Heart left ventricle (tissue), 16 donors: Measurements from ENCODE around the gene GET3. TPM values are rescaled to one million over a fixed set of nuclear protein-coding genes. Genes with fewer than 3 reads are reported as not detected.
A peak's percentile ranks its signal among the peaks of the same experiment; 100 is the strongest.
"Not testable (repeated sequence)": the region's sequence is repeated elsewhere in the genome, so short reads cannot be mapped to it uniquely, and the experiment has no call there.

Experiments used
- ATAC-seq, 4 donors: fragments of 200-7000 bp; cut with Tn5 transposase; one replicate each; pipeline ENCODE4 v1.9.1; 2020 to 2022; ENCODE audit warnings: moderate library complexity in 4 of 4, mild to moderate bottlenecking in 3 of 4, moderate number of reproducible peaks in 1 of 4
- DNase-seq, 5 donors: peaks; one replicate each; pipeline ENCODE4 v3.0.0-alpha.2; 2020
- H3K27ac ChIP-seq, 12 donors: fragments of 200-600 bp; sonication (generic) in 4 of 12; one replicate each; pipeline versions ENCODE4 v1.5.0 to v1.8.0; 2016 to 2022; ENCODE audit warnings: mild to moderate bottlenecking in 2 of 12
- H3K27me3 ChIP-seq, 9 donors: fragments of 200-600 bp; sonication (generic) in 2 of 9; one replicate each; pipeline versions ENCODE4 v1.5.1 to v1.8.0; 2016 to 2022; ENCODE audit warnings: mild to moderate bottlenecking in 3 of 9
- H3K36me3 ChIP-seq, 9 donors: fragments of 200-600 bp; sonication (generic) in 2 of 9; one replicate each; pipeline versions ENCODE4 v1.5.0 to v1.8.0; 2018 to 2022; ENCODE audit warnings: mild to moderate bottlenecking in 2 of 9
- H3K4me1 ChIP-seq, 12 donors: fragments of 200-600 bp; sonication (generic) in 4 of 12; one replicate each; pipeline versions ENCODE4 v1.5.0 to v1.8.0; 2016 to 2022; ENCODE audit warnings: mild to moderate bottlenecking in 3 of 12
- H3K4me3 ChIP-seq, 12 donors: fragments of 200-600 bp; sonication (generic) in 4 of 12; one replicate each; pipeline versions ENCODE4 v1.5.0 to v1.8.0; 2017 to 2022; ENCODE audit warnings: mild to moderate bottlenecking in 9 of 12, moderate library complexity in 4 of 12
- H3K9me3 ChIP-seq, 12 donors: fragments of 200-600 bp; sonication (generic) in 4 of 12; one replicate each; pipeline versions ENCODE4 v1.5.0 to v1.8.0; 2016 to 2022; ENCODE audit warnings: mild to moderate bottlenecking in 1 of 12
- POLR2A ChIP-seq, 2 donors: fragments of 450-650 bp; IDR thresholded peaks; one replicate each; pipeline ENCODE4 v1.6.1; 2017; ENCODE audit warnings: antibody characterized with exemption in 2 of 2, mild to moderate bottlenecking in 2 of 2, moderate library complexity in 2 of 2
- WGBS, 4 donors: extraction: QIAGEN DNeasy Blood & Tissue Kit in 2 of 4; methylation state at CpG; one replicate each; pipeline versions ENCODE4 v1.1.5 to v1.1.7; 2013 to 2018; 5-methylcytosine and 5-hydroxymethylcytosine counted together
- intact Hi-C, 10 donors: fragments of 100-400 bp; cut with DNase I; formaldehyde crosslinking; loops; one replicate each; pipeline versions ENCODE4 v1.11.1 to v1.14.2; 2022
- polyA plus RNA-seq, 2 donors: library from polyadenylated mRNA; stranded (reverse); fragments of 200-250 nt; gene quantifications; one replicate each; pipeline ENCODE4 v1.2.3, GENCODE V29; 2013
- total RNA-seq, 9 donors: library from RNA; depleted of rRNA in 2 of 9; stranded (reverse); fragments of >200 nt in 2 of 9; fragmentation: NEBNext Ultra II Directional in 3 of 9; extraction: Animal tissue kit (Norgen Biotek cat#: 25700) in 3 of 9; gene quantifications; one replicate each; pipeline versions ENCODE4 v1.1.0 to v1.2.4, GENCODE V29; 2016 to 2023
- TF ChIP-seq, protein P1 (sequence below), 12 donors: fragments of 200-600 bp; sonication (generic) in 4 of 12; IDR thresholded peaks; one replicate each; pipeline versions ENCODE4 v1.5.0 to v1.8.0; 2018 to 2022; ENCODE audit warnings: antibody characterized with exemption in 12 of 12, mild to moderate bottlenecking in 5 of 12
- donor health status: ischemic (EF 13 %, LVEDD 7.1; RV severe dilation, severe dysfunction).
- donor health status: healthy with polysubstance abuse.
- donor health status: DM: no; HTN: yes; CAD: no.
- donor health status: DM: no; HTN: no; CAD: no.
- donor health status: ischemic (EF 25% LVEDD 6.9; RV normal size, moderate dysfunction).
- donor health status: ischemic (EF 25% LVEDD 5.7; RV mildly dilated, moderate dysfunction).
- donor health status: healthy.
- donor health status: DM: yes; HTN: yes; CAD: no.
- donor health status: ischemic (EF 35%, LVEDD 5.7; RV mildly dilated, moderate dysfunction).
- donor health status: nonischemic (EF 11% LVEDD 7.7; RV severe dilation, severe dysfunction).
- donor health status: DM: yes; HTN: yes; CAD: no.
- donor health status: PGD.
- donor health status: ischemic (EF 29% LVEDD 5.4; RV normal size, mild dysfunction).
- donor health status: nonischemic (EF 23%, LVEDD 6.1; RV moderate dilation, normal function).

Gene GET3
- total and polyA plus RNA-seq, 11 donors: 54.3 to 133 (median 62.9) TPM

DNA sequence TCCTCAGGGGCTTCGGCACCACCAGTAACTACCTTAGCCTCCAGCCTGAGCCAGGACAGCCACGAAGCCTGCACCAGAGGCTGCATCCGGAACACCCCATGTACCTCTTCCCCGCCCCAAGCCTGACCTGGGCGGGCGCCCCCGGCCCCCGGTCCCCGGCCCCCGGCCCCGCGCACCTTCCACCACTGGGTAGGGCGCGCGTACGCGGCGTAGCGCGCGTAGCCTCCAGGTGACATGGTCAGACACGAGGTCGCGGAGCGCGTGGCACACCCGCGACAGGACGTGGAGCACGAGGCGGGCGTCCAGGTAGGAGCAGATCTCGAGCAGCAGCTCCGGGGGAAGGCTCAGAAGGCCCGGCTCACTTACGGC lies 41.3 kb upstream of the GET3 start:
- 3 to 11% (median 3%) methylated on average over 10 to 36 of the region's 36 CpGs for WGBS, 4 donors
- ATAC-seq: peak in 2 of 4 donors; percentile 7 to 30
- Histone ChIP-seq H3K27ac (peak overlapping the region in 7 of 12 donors; percentile 71 to 91 (median 87)), H3K4me1 (peaks cover 0 to 22% (median 13%) of the 10 kb centered on the region in 12 donors), H3K4me3 (peak overlapping the region; percentile 57 to 98 (median 88)), H3K9me3 (no peaks in the 10 kb centered on the region), H3K36me3 (peaks cover 0 to 31% (median 21%) of the 10 kb centered on the region in 9 donors), H3K27me3 (no peaks in the 10 kb centered on the region)
- DNase-seq: no peak
- TF ChIP-seq, protein P1, sequence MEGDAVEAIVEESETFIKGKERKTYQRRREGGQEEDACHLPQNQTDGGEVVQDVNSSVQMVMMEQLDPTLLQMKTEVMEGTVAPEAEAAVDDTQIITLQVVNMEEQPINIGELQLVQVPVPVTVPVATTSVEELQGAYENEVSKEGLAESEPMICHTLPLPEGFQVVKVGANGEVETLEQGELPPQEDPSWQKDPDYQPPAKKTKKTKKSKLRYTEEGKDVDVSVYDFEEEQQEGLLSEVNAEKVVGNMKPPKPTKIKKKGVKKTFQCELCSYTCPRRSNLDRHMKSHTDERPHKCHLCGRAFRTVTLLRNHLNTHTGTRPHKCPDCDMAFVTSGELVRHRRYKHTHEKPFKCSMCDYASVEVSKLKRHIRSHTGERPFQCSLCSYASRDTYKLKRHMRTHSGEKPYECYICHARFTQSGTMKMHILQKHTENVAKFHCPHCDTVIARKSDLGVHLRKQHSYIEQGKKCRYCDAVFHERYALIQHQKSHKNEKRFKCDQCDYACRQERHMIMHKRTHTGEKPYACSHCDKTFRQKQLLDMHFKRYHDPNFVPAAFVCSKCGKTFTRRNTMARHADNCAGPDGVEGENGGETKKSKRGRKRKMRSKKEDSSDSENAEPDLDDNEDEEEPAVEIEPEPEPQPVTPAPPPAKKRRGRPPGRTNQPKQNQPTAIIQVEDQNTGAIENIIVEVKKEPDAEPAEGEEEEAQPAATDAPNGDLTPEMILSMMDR (IDR thresholded peaks at IDR 0.05): no peak
- TF ChIP-seq POLR2A (IDR thresholded peaks at IDR 0.05): no peak
- intact Hi-C loops: no loop called here

DNA sequence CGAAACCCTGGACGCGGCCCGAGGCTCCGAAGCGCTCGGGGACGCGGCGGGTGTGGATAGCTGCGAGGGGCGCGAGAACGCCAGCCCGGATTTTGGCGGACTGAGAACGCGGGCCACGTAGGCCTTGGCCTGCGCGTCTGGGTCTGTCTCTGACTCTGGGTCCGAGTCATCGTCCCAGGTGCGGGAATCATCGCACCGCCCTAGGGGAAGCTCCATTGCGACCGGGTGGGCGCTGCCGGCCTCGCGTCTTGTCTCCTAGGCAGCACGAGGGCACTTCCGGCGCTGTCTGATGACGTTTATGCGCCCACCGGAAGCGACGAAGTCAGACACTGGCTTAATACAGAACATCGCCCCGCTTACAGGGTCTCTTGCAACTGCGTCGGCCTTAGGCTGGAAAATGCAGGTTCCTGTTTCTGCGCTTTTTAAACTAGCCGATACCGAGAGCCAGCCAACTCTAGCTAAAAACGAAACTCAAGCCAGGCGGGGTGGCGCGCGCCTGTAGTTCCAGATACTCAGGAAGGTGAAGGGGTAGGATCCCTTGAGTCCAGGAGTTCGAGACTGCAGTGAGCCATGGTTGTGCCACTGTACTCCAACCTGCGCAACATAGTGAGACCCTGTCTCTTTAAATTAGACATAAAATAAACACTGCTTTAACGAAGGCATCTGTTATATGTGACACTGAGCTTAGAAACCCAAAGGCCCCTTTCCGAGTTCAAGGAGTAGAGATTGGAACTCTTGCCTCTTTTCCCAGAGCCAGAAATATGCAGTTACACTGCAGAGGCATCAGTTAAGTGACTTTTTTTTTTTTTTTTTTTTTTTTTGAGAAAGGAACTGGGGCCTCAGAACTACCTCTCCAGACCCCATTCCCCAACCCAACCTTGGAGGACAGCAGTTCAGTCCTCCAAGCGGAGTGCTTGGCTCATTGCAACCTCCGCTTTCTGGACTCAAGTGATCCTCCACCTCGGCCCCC lies 40.6 kb upstream of the GET3 start, which contains the start of gene FBXW9:
Gene FBXW9, minus strand, starts transcription at position 266 of the 970 bp plus-strand sequence. Its CDS starts 50 bp downstream, at position 216.
- H3K4me1 ChIP-seq: peaks cover 0 to 22% (median 13%) of the 10 kb centered on the region in 12 donors
- peak within 1 kb of the TSS; percentile 57 to 98 (median 88) for H3K4me3 ChIP-seq
- TF ChIP-seq POLR2A (IDR thresholded peaks at IDR 0.05): peak in 1 of 2 donors; percentile 66
- TF ChIP-seq, protein P1 (IDR thresholded peaks at IDR 0.05): no peak
- DNase-seq (peak; percentile 95 to 97 (median 96)), ATAC-seq (peak; percentile 91 to 95 (median 93))
- intact Hi-C loops: no loop called here
- no peaks in the 10 kb centered on the region for H3K9me3 ChIP-seq
- peak within 1 kb of the TSS; percentile 41 to 91 (median 84) for H3K27ac ChIP-seq
- H3K27me3 ChIP-seq: no peaks in the 10 kb centered on the region
- H3K36me3 ChIP-seq: peaks cover 0 to 37% (median 27%) of the 10 kb centered on the region in 9 donors
- 7 to 12% (median 8%) methylated on average over 33 to 59 of the region's 59 CpGs for WGBS, 4 donors

DNA sequence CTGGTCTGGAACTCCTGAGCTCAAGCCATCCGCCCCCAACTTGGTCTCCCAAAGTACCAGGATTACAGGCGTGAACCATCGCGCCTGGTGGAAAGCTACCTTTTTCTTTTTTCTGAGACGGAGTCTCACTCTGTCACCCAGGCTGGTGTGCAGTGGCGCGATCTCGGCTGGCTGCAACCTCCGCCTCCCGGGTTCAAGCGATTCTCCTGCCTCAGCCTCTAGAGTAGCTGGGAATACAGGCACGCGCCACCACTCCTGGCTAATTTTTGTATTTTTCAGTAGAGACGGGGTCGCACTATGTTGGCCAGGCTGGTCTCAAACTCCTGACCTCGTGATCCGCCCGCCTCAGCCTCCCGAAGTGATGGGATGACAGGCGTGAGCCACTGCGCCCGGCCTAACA lies 39.9 kb upstream of the GET3 start:
- DNase-seq, ATAC-seq, H3K27me3 ChIP-seq, intact Hi-C loops, H3K9me3 ChIP-seq: not testable (repeated sequence)
- peak overlapping the region in 1 of 12 donors; percentile 89 for H3K27ac ChIP-seq
- H3K4me1 ChIP-seq: peaks cover 0 to 22% (median 13%) of the 10 kb centered on the region in 12 donors
- peaks cover 0 to 45% (median 35%) of the 10 kb centered on the region in 9 donors for H3K36me3 ChIP-seq
- H3K4me3 ChIP-seq: peak overlapping the region in 1 of 12 donors; percentile 96
- 95 to 98% (median 97%) methylated on average over 16 to 22 of the region's 22 CpGs for WGBS, 4 donors

DNA sequence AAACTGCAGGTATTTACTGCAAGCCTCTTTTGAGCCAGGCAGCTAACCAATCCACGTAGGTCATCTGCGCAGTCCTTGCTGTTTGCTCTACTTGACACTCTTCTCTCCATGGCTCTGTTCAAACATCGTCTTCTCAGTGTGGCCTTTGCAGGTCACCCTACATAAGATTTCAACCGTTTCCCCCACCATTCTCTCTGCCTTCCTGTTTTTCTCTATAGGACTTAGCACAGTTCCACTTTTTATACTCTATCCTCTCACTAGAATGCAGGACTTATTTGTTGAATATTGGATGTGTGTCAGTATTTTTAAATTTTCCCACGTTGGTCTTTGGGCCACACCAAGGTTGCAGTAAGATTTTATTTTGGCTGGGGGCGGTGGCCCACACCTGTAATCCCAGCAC lies 39.2 kb upstream of the GET3 start:
- no peak for ATAC-seq
- Histone ChIP-seq H3K4me3 (no peak overlapping the region), H3K4me1 (peaks cover 0 to 22% (median 13%) of the 10 kb centered on the region in 12 donors), H3K27me3 (no peaks in the 10 kb centered on the region), H3K36me3 (peaks cover 0 to 52% (median 42%) of the 10 kb centered on the region in 9 donors), H3K9me3 (no peaks in the 10 kb centered on the region), H3K27ac (no peak overlapping the region)
- no peak for DNase-seq
- TF ChIP-seq POLR2A (IDR thresholded peaks at IDR 0.05): no peak
- TF ChIP-seq, protein P1 (IDR thresholded peaks at IDR 0.05): no peak
- 79 to 87% (median 86%) methylated on average over 6 of the region's 6 CpGs for WGBS, 4 donors
- intact Hi-C loops: no loop called here
